B cell (primary cell): ENCODE results near the gene NR5A2. TPM values are rescaled to one million over a fixed set of nuclear protein-coding genes. Genes with fewer than 3 reads are reported as not detected.

Source experiments
- ATAC-seq: fragments of 200-7000 bp; cut with Tn5 transposase; one replicate; pipeline ENCODE4 v1.10.0; 2021; ENCODE audit warnings: low read depth, mild to moderate bottlenecking, moderate number of reproducible peaks, moderate library complexity
- CTCF ChIA-PET: fragments of 350-600 bp; sonication (Branson Sonifier 250); formaldehyde crosslinking; loops from one replicate; lab custom pipeline; 2021; ENCODE audit warnings: antibody characterized with exemption, inconsistent platforms; lab: Charles Lee
- POLR2A ChIA-PET: fragments of 350-600 bp; sonication (Branson Sonifier 250); formaldehyde crosslinking; loops from one replicate; lab custom pipeline; 2021; ENCODE audit warnings: antibody characterized with exemption; lab: Charles Lee
- DNase-seq: peaks from one replicate; pipeline ENCODE4 v3.0.0; 2013
- H2AFZ ChIP-seq: 2 replicates; pipeline ENCODE4 v1.6.1; 2012; ENCODE audit warnings: mild to moderate bottlenecking, low read depth, low read length; ENCODE audit not compliant: insufficient read depth, poor library complexity, severe bottlenecking
- H3K27ac ChIP-seq, 2 donors: 1 replicate in 1 of 2; 2 replicates in 1 of 2; pipeline ENCODE4 v1.5.1; 2012 to 2013; ENCODE audit warnings: low read length in 2 of 2, mild to moderate bottlenecking in 2 of 2, moderate library complexity in 1 of 2
- H3K27me3 ChIP-seq, 4 experiments: fragments of 200-600 bp in 1 of 4; sonication (generic) in 1 of 4; replicated peaks in 1 of 4; 1 replicate in 2 of 4; 2 replicates in 2 of 4; pipeline versions ENCODE4 v1.6.1 to v1.7.0; 2013 to 2016; ENCODE audit warnings: low read length in 3 of 4, mild to moderate bottlenecking in 2 of 4, mixed read lengths in 1 of 4, moderate library complexity in 1 of 4; ENCODE audit not compliant: insufficient read depth in 4 of 4, control insufficient read depth in 3 of 4; ENCODE audit errors: control extremely low read depth in 1 of 4
- H3K36me3 ChIP-seq, 2 experiments: replicated peaks in 1 of 2; 1 replicate in 1 of 2; 2 replicates in 1 of 2; pipeline versions ENCODE4 v1.6.1 to v1.7.1; 2013; ENCODE audit warnings: low read length in 1 of 2; ENCODE audit not compliant: insufficient read depth in 2 of 2, control insufficient read depth in 1 of 2; ENCODE audit errors: control extremely low read depth in 1 of 2, extremely low read depth in 1 of 2
- H3K4me1 ChIP-seq, 2 donors: fragments of 200-600 bp in 1 of 2; sonication (generic) in 1 of 2; 1 replicate in 1 of 2; 2 replicates in 1 of 2; pipeline versions ENCODE4 v1.5.1 to v1.6.1; 2013 to 2017; ENCODE audit warnings: low read length in 2 of 2; ENCODE audit not compliant: control insufficient read depth in 2 of 2, insufficient read depth in 2 of 2
- H3K4me2 ChIP-seq: replicated peaks from 2 replicates; pipeline ENCODE3; 2012; ENCODE audit warnings: mild to moderate bottlenecking, low read depth, low read length; ENCODE audit not compliant: poor library complexity, severe bottlenecking
- H3K4me3 ChIP-seq, 5 experiments: fragments of 200-600 bp in 1 of 5; sonication (generic) in 1 of 5; 1 replicate in 3 of 5; 2 replicates in 2 of 5; pipeline versions ENCODE4 v1.5.1 to v1.7.0; 2011 to 2016; ENCODE audit warnings: low read length in 4 of 5, mild to moderate bottlenecking in 4 of 5, low read depth in 2 of 5, control low read depth in 1 of 5, moderate library complexity in 1 of 5; ENCODE audit not compliant: insufficient read depth in 1 of 5; ENCODE audit errors: control extremely low read depth in 1 of 5, extremely low read depth in 1 of 5
- H3K79me2 ChIP-seq: fragments of 200-600 bp; sonication (generic); one replicate; pipeline ENCODE4 v1.6.0; 2016; ENCODE audit warnings: low read length; ENCODE audit not compliant: control insufficient read depth, insufficient read depth
- H3K9ac ChIP-seq: fragments of 200-600 bp; sonication (generic); 2 replicates; pipeline ENCODE4 v1.6.1; 2017; ENCODE audit warnings: mild to moderate bottlenecking, low read length, moderate library complexity
- H3K9me3 ChIP-seq, 3 donors: one replicate each; pipeline versions ENCODE4 v1.6.1 to v1.7.1; 2013; ENCODE audit warnings: low read length in 2 of 3; ENCODE audit not compliant: control insufficient read depth in 2 of 3, insufficient read depth in 1 of 3; ENCODE audit errors: control extremely low read depth in 1 of 3
- H4K20me1 ChIP-seq: 2 replicates; pipeline ENCODE4 v1.6.0; 2012; ENCODE audit warnings: mild to moderate bottlenecking, low read length; ENCODE audit not compliant: insufficient read depth, control insufficient read depth, poor library complexity, severe bottlenecking
- H3K27ac Mint-ChIP-seq: one replicate; pipeline ENCODE4 v1.8.0; 2021; ENCODE audit warnings: mixed read lengths
- H3K27me3 Mint-ChIP-seq: one replicate; pipeline ENCODE4 v1.8.0; 2021; ENCODE audit warnings: mixed read lengths
- H3K4me1 Mint-ChIP-seq: one replicate; pipeline ENCODE4 v1.8.0; 2021; ENCODE audit warnings: mixed read lengths
- H3K4me3 Mint-ChIP-seq: one replicate; pipeline ENCODE4 v1.8.0; 2021; ENCODE audit warnings: mixed read lengths
- H3K9me3 Mint-ChIP-seq: one replicate; pipeline ENCODE4 v1.8.0; 2022; ENCODE audit warnings: mixed read lengths; ENCODE audit not compliant: insufficient read depth
- CTCF ChIP-seq: fragments of 200-600 bp; IDR thresholded peaks from one replicate; pipeline ENCODE4 v1.8.0; 2022; ENCODE audit warnings: antibody characterized with exemption, mild to moderate bottlenecking
- EZH2 ChIP-seq: IDR thresholded peaks from 2 replicates; pipeline ENCODE4 v1.6.1; 2012; ENCODE audit warnings: borderline replicate concordance, low read depth, mild to moderate bottlenecking, moderate library complexity, low read length; ENCODE audit not compliant: insufficient read depth, poor library complexity, severe bottlenecking
- WGBS: methylation state at CpG from one replicate; pipeline ENCODE4 v1.1.5; 2013; ENCODE audit warnings: missing lambda C conversion rate; ENCODE audit not compliant: insufficient coverage; 5-methylcytosine and 5-hydroxymethylcytosine counted together
- intact Hi-C: fragments of 100-400 bp; cut with micrococcal nuclease; formaldehyde crosslinking; loops from one replicate; pipeline ENCODE4 v1.10.0; 2022
- polyA plus RNA-seq: library from polyadenylated mRNA; depleted of rRNA; stranded (reverse); fragments of >200 nt; gene quantifications from 2 replicates; pipeline ENCODE4 v1.2.3, GENCODE V29; 2012
- total RNA-seq, 2 donors: library from RNA; stranded (reverse); fragments of 120-200 nt in 1 of 2; gene quantifications; 1 replicate in 1 of 2; 2 replicates in 1 of 2; pipeline versions ENCODE4 v1.2.3 to v1.2.4, GENCODE V29; 2013 to 2022

NR5A2 gene
- total and polyA plus RNA-seq, 2 donors (not counting 1 experiment from before 2014, with no cell fraction given), result 0.07 TPM; not detected in 1

DNA sequence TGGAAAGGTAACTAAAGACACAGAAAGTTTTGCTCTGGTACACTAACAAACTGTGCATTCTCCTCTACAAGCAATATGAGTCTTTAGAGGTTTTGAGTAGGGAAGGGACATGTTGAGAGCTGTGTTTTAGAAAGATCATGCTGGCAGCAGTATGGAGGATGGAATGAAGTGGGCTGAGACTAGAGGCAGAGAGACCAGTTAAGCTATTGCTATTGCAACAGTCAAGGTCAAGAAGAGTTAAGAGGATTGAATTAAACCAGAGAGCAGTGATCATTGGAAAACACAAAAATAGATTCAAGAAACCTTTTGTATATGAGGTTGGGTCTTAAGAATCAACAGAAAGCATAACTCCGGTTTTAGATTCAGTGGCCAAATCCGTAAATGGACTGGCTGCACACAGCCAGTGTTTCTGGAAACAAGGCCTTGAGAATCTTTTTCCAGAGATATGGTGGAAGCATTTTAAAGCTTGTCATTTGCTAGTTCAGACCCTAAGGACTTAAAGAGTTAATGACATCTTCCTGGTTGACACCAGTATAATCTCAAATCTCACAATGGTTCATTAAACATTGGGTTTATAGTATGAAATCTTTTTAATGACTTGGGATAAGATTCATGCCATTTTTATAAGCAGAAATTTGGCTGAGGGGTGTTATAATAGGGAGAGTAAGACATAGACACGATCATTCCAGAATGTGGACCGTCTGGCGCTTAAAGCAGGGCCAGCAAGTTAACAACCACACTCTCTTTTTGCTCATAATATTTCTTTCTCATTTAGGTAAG lies 177.9 kb downstream of the NR5A2 start:
- no peak for ATAC-seq
- peaks cover 13% of the 10 kb centered on the region for H3K4me1 Mint-ChIP-seq
- H3K4me3 ChIP-seq, result no peak overlapping the region
- ChIA-PET POLR2A (no interaction called here), CTCF (no interaction called here)
- 60% methylated on average over 2 of the region's 5 CpGs for WGBS
- peaks cover 0 to 5% of the 10 kb centered on the region in 2 donors for H3K4me1 ChIP-seq
- no peak overlapping the region for H3K27ac Mint-ChIP-seq
- no peak overlapping the region for H3K4me2 ChIP-seq
- no peaks in the 10 kb centered on the region for H3K9me3 Mint-ChIP-seq
- no peaks in the 10 kb centered on the region for H3K27me3 ChIP-seq
- H3K36me3 ChIP-seq, result no peaks in the 10 kb centered on the region
- H3K4me3 Mint-ChIP-seq, result no peak overlapping the region
- H4K20me1 ChIP-seq, result no peaks in the 10 kb centered on the region
- TF ChIP-seq CTCF, result no peak
- no peak for TF ChIP-seq EZH2
- H3K27ac ChIP-seq, result no peak overlapping the region
- H3K9ac ChIP-seq, result no peak overlapping the region
- DNase-seq, result no peak
- intact Hi-C loops, result no loop called here
- H3K79me2 ChIP-seq, result no peaks in the 10 kb centered on the region
- H3K9me3 ChIP-seq, result no peaks in the 10 kb centered on the region
- peaks cover 9% of the 10 kb centered on the region for H3K27me3 Mint-ChIP-seq
- peak overlapping the region; percentile 23 for H2AFZ ChIP-seq

DNA sequence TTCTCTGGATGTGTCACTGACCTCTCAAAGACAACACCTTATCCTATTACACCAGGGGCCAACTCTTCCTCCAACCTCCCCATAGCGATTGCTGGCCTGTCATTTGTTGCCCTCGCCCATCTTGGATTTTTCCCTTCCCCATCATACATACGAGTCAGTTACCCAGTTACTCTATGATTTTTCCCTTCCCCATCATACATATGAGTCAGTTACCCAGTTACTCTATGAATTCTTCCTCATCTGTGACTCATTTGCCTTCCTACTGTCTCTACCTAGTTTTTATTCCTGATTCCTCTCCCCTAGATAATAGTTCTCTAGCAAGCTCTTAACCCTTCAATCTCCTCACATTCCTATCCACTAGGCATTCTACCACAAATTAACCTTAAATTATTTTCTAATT lies 178.8 kb downstream of the NR5A2 start:
- Mint-ChIP-seq H3K27ac (no peak overlapping the region), H3K4me1 (peaks cover 13% of the 10 kb centered on the region), H3K4me3 (no peak overlapping the region), H3K27me3 (peaks cover 8% of the 10 kb centered on the region), H3K9me3 (no peaks in the 10 kb centered on the region)
- ATAC-seq (no peak), DNase-seq (no peak)
- H3K9ac ChIP-seq, result no peak overlapping the region
- CTCF ChIA-PET, result no interaction called here
- no peak overlapping the region for H3K4me2 ChIP-seq
- H2AFZ ChIP-seq, result no peak overlapping the region
- intact Hi-C loops, result no loop called here
- H3K36me3 ChIP-seq, result no peaks in the 10 kb centered on the region
- H3K79me2 ChIP-seq, result no peaks in the 10 kb centered on the region
- TF ChIP-seq CTCF, result no peak
- TF ChIP-seq EZH2, result no peak
- H3K9me3 ChIP-seq, result no peaks in the 10 kb centered on the region
- 100% methylated on average over 3 of the region's 3 CpGs for WGBS
- H3K27ac ChIP-seq, result no peak overlapping the region
- H3K4me3 ChIP-seq, result no peak overlapping the region
- peaks cover 0 to 5% of the 10 kb centered on the region in 2 donors for H3K4me1 ChIP-seq
- POLR2A ChIA-PET, result no interaction called here
- no peaks in the 10 kb centered on the region for H4K20me1 ChIP-seq
- no peaks in the 10 kb centered on the region for H3K27me3 ChIP-seq
